GM12874 (cell line): Measurements from ENCODE around the gene SETD5.

Experiments
- CTCF ChIP-seq: IDR thresholded peaks from 2 replicates; pipeline ENCODE4 v1.5.1; 2011; ENCODE audit warnings: low read depth, mild to moderate bottlenecking, control low read depth, low read length, moderate library complexity; ENCODE audit not compliant: insufficient read depth

SETD5 gene

GRCh38 chr3:9390265-9390888 is 7.0 kb upstream of the SETD5 start:
- TF ChIP-seq CTCF: no peak

- no peak for TF ChIP-seq CTCF
Measured at GRCh38 chr3:9392041-9392440, 5.4 kb upstream of the SETD5 start.

- TF ChIP-seq CTCF: no peak
Measured at GRCh38 chr3:9395570-9396300, 1.7 kb upstream of the SETD5 start.

GRCh38 chr3:9396301-9396631 is 1.1 kb upstream of the SETD5 start:
- no peak for TF ChIP-seq CTCF

GRCh38 chr3:9396632-9397331 is 633 bp upstream of the SETD5 start:
- TF ChIP-seq CTCF: no peak

GRCh38 chr3:9397906-9398699 is 688 bp downstream of the SETD5 start:
- TF ChIP-seq CTCF: no peak
